Endometrial microvascular endothelial cells (primary cell): Measurements from ENCODE around the gene KIF5B. TPM values are rescaled to one million over a fixed set of nuclear protein-coding genes. Genes with fewer than 3 reads are reported as not detected.
"Not testable (repeated sequence)": the region's sequence is repeated elsewhere in the genome, so short reads cannot be mapped to it uniquely, and the experiment has no call there.

Experiments
- in situ Hi-C: cut with HindIII; loops from 2 replicates; pipeline ENCODE4 v1.10.0; 2017; ENCODE audit warnings: low sequenced_read_pairs, low pct_unique_long_range_greater_than_20kb; ENCODE audit errors: inconsistent ontology term
- total RNA-seq: library from RNA; depleted of rRNA; stranded (reverse); fragments of >200 nt; gene quantifications from one replicate; pipeline ENCODE4 v1.2.3, GENCODE V29; 2015; ENCODE audit errors: inconsistent ontology term

Gene KIF5B
- total RNA-seq, 1 donor from 2014 or later, result 118 TPM

- in situ Hi-C loops, result no loop called here
Measured at GRCh38 chr10:32065856-32066255, 9.6 kb upstream of the KIF5B start.

GRCh38 chr10:32061440-32061839 lies 5.2 kb upstream of the KIF5B start:
- in situ Hi-C loops, result no loop called here

- in situ Hi-C loops, result no loop called here
Measured at GRCh38 chr10:32060347-32060746, 4.1 kb upstream of the KIF5B start.

GRCh38 chr10:32059472-32059871 lies 3.2 kb upstream of the KIF5B start:
- in situ Hi-C loops, result no loop called here

- in situ Hi-C loops, result no loop called here
Measured at GRCh38 chr10:32057036-32057372, 779 bp upstream of the KIF5B start.

GRCh38 chr10:32055478-32056135 lies 618 bp downstream of the KIF5B start:
- in situ Hi-C loops, result no loop called here

- in situ Hi-C loops, result no loop called here
Measured at GRCh38 chr10:32054094-32054493, 2.1 kb downstream of the KIF5B start.

- in situ Hi-C loops, result not testable (repeated sequence)
Measured at GRCh38 chr10:32053392-32053791, 2.8 kb downstream of the KIF5B start.

GRCh38 chr10:32051926-32052325 lies 4.3 kb downstream of the KIF5B start:
- in situ Hi-C loops, result no loop called here

GRCh38 chr10:32050177-32050576 lies 6.0 kb downstream of the KIF5B start:
- in situ Hi-C loops, result no loop called here

GRCh38 chr10:32049113-32049512 lies 7.1 kb downstream of the KIF5B start:
- in situ Hi-C loops, result no loop called here

- in situ Hi-C loops, result no loop called here
Measured at GRCh38 chr10:32048282-32048681, 7.9 kb downstream of the KIF5B start.

- in situ Hi-C loops, result no loop called here
Measured at GRCh38 chr10:32047881-32048280, 8.3 kb downstream of the KIF5B start.

GRCh38 chr10:32046151-32046550 lies 10.1 kb downstream of the KIF5B start:
- in situ Hi-C loops, result no loop called here

- in situ Hi-C loops, result not testable (repeated sequence)
Measured at GRCh38 chr10:32042730-32043129, 13.5 kb downstream of the KIF5B start.

- in situ Hi-C loops, result no loop called here
Measured at GRCh38 chr10:32041290-32042028, 14.8 kb downstream of the KIF5B start.

GRCh38 chr10:32039734-32040133 lies 16.5 kb downstream of the KIF5B start:
- in situ Hi-C loops, result no loop called here

- in situ Hi-C loops, result no loop called here
Measured at GRCh38 chr10:32038777-32039176, 17.4 kb downstream of the KIF5B start.

GRCh38 chr10:32036922-32037321 lies 19.3 kb downstream of the KIF5B start:
- in situ Hi-C loops, result no loop called here

GRCh38 chr10:32035038-32035437 lies 21.2 kb downstream of the KIF5B start:
- in situ Hi-C loops, result no loop called here

- in situ Hi-C loops, result no loop called here
Measured at GRCh38 chr10:32033171-32033570, 23.1 kb downstream of the KIF5B start.
